AG09319 (cell line): ENCODE results near the gene FXYD4.
A peak's percentile ranks its signal among the peaks of the same experiment; 100 is the strongest.

Experiments used
- DNase-seq: peaks from one replicate; pipeline ENCODE4 v3.0.0-alpha.2; 2010; ENCODE audit warnings: low read depth; ENCODE audit errors: extremely low read depth
- CTCF ChIP-seq: IDR thresholded peaks from 2 replicates; pipeline ENCODE4 v1.5.1; 2011; ENCODE audit warnings: low read depth, mild to moderate bottlenecking, inconsistent platforms, low read length, moderate library complexity

The FXYD4 gene

GRCh38 chr10:43341450-43341849 lies 30.0 kb upstream of the FXYD4 start:
- no peak for TF ChIP-seq CTCF

GRCh38 chr10:43342279-43343125 lies 28.9 kb upstream of the FXYD4 start:
- no peak for DNase-seq
- TF ChIP-seq CTCF, result no peak

More at GRCh38 chr10:43341450-43341849, 30.0 kb upstream of the FXYD4 start:
- no peak for DNase-seq

- no peak for TF ChIP-seq CTCF
- DNase-seq, result no peak
Observed at GRCh38 chr10:43343126-43343525, 28.3 kb upstream of the FXYD4 start.

GRCh38 chr10:43344051-43344450 lies 27.4 kb upstream of the FXYD4 start:
- no peak for DNase-seq
- no peak for TF ChIP-seq CTCF

GRCh38 chr10:43347997-43348396 lies 23.4 kb upstream of the FXYD4 start:
- DNase-seq, result no peak
- no peak for TF ChIP-seq CTCF

- DNase-seq, result peak; percentile 48
- TF ChIP-seq CTCF, result peak; percentile 95
Observed at GRCh38 chr10:43348511-43349312, 22.7 kb upstream of the FXYD4 start.

- DNase-seq, result no peak
- TF ChIP-seq CTCF, result no peak
Observed at GRCh38 chr10:43350156-43350555, 21.3 kb upstream of the FXYD4 start.
